Immature natural killer cell (primary cell): Measurements from ENCODE around the gene PHACTR1. TPM values are rescaled to one million over a fixed set of nuclear protein-coding genes. Genes with fewer than 3 reads are reported as not detected.

ENCODE experiments used
- DNase-seq, 3 donors: peaks; one replicate each; pipeline ENCODE4 v3.0.0; 2022; ENCODE audit warnings: mixed read lengths in 1 of 3
- H3K27ac Mint-ChIP-seq, 6 donors: one replicate each; pipeline ENCODE4 v1.8.0; 2020; ENCODE audit warnings: mixed read lengths in 6 of 6, mild to moderate bottlenecking in 5 of 6, inconsistent platforms in 4 of 6, moderate library complexity in 3 of 6
- H3K27me3 Mint-ChIP-seq, 3 donors: one replicate each; pipeline ENCODE4 v1.8.0; 2020 to 2021; ENCODE audit warnings: low read depth in 3 of 3, mild to moderate bottlenecking in 3 of 3, mixed read lengths in 3 of 3, moderate library complexity in 3 of 3, inconsistent platforms in 1 of 3
- H3K36me3 Mint-ChIP-seq, 3 donors: one replicate each; pipeline ENCODE4 v1.8.0; 2020; ENCODE audit warnings: mixed read lengths in 3 of 3, inconsistent platforms in 2 of 3, mild to moderate bottlenecking in 2 of 3
- H3K4me1 Mint-ChIP-seq, 2 donors: one replicate each; pipeline ENCODE4 v1.8.0; 2020; ENCODE audit warnings: inconsistent platforms in 2 of 2, mild to moderate bottlenecking in 2 of 2, mixed read lengths in 2 of 2, moderate library complexity in 1 of 2
- H3K4me3 Mint-ChIP-seq, 5 donors: one replicate each; pipeline ENCODE4 v1.8.0; 2020; ENCODE audit warnings: mild to moderate bottlenecking in 5 of 5, mixed read lengths in 5 of 5, inconsistent platforms in 3 of 5, moderate library complexity in 3 of 5
- H3K9me3 Mint-ChIP-seq, 6 donors: one replicate each; pipeline ENCODE4 v1.8.0; 2020; ENCODE audit warnings: mild to moderate bottlenecking in 6 of 6, mixed read lengths in 6 of 6, inconsistent platforms in 4 of 6, moderate library complexity in 3 of 6
- polyA plus RNA-seq, 3 donors: library from polyadenylated mRNA; unstranded; fragments of 300-500 nt; fragmentation: Illumina TruSeq; gene quantifications; one replicate each; pipeline ENCODE4 v1.2.3, GENCODE V29; 2021

Gene PHACTR1
- polyA plus RNA-seq, 3 donors from 2014 or later = 0.41 to 1.1 (median 0.43) TPM

DNA sequence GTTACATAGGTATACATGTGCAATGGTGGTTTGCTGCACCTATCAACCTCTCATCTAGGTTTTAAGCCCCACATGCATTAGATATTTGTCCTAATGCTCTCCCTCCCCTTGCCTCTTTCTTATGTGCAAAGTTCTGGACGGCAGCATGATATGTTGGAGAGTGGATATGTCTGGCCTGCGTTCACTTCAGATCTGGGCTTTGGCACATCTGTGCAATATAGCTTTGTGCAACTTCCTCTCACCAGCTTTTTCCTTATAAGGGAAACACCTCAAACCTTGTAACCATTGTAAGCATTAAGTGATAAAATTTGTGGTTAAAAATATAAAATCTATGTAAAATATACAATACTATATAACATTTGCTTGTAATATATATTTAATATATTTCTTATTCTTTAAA lies 288.0 kb downstream of the PHACTR1 start:
- DNase-seq = no peak
- H3K27me3 Mint-ChIP-seq = peaks cover 0 to 3% (median 3%) of the 10 kb centered on the region in 3 donors
- no peaks in the 10 kb centered on the region for H3K9me3 Mint-ChIP-seq
- H3K36me3 Mint-ChIP-seq = no peaks in the 10 kb centered on the region
- no peak overlapping the region for H3K27ac Mint-ChIP-seq
- H3K4me3 Mint-ChIP-seq = no peak overlapping the region
- H3K4me1 Mint-ChIP-seq = no peaks in the 10 kb centered on the region

DNA sequence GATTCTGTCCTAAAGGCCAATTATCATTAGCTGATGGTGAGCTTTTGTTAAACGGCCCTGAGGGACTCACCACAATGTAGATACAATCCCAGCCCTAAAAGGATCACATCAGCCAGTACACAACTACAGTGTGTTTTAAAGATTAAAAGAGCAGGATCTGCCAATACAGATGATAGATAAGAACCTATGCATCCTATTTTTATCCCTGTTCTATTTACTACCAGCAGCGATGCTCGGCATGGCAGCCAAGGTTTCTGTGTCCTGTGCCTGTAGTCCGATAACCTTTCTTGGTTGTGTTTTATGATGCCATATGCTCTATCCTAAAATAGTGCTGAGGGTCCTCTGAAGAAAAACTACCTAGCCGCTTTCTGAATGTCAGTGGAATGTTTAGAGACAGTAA lies 289.4 kb downstream of the PHACTR1 start:
- no peak for DNase-seq
- Mint-ChIP-seq H3K4me3 (no peak overlapping the region), H3K27me3 (peaks cover 3 to 7% (median 5%) of the 10 kb centered on the region in 3 donors), H3K27ac (no peak overlapping the region), H3K36me3 (no peaks in the 10 kb centered on the region), H3K9me3 (no peaks in the 10 kb centered on the region), H3K4me1 (no peaks in the 10 kb centered on the region)

DNA sequence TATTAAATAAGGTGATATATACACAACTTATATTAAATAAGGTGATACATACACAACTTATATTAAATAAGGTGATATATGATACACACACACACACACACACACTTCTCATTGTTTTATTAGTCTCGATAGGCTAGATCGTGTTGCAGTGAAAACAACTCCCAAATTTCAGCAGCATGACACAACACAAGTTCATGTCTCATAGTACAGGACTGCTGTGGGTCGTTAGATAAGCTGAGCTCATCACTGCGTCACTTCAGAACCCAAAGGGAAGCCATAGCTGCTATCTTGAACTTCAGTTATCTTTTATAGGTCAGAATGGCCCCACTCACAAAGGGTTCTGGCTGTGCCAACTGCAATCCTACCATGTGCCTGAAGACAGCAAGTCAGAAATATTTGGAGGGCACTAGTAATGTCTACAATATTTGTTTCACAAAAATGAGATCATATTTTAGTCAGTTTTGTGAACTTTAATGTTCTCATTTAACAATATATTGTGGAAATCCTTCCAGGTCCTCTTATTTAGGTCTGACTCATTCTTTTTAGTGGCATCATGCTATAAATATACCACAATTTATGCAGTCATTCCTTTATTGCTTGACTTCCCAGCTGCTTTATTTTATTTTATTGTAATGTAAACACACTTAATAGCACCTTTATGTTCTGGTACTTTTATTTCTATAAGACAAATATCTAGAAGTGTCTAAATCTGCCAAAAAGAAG lies 290.2 kb downstream of the PHACTR1 start:
- Mint-ChIP-seq H3K4me3 (no peak overlapping the region), H3K27ac (no peak overlapping the region), H3K9me3 (peaks cover 0 to 1% (median 0%) of the 10 kb centered on the region in 6 donors), H3K36me3 (no peaks in the 10 kb centered on the region), H3K4me1 (no peaks in the 10 kb centered on the region), H3K27me3 (peaks cover 7 to 8% (median 7%) of the 10 kb centered on the region in 3 donors)
- no peak for DNase-seq

DNA sequence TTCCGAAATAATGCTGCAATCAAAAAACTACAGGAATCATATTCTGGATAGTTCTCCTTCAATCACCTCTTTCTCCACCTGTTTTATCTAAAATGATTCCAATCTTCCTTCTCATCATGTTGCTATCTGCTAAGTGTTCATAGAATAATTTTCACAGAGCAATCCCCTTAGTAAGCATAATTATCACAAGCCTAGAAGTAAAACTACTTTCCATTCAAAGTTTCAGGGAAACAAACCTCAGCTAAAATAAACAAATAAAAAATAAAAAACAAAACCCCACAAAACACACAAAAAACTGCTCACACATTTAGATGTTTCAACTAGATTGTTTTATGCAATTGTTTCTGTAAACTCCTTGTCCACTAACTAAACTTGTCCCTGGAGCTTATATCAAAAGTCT lies 291.2 kb downstream of the PHACTR1 start:
- Mint-ChIP-seq H3K9me3 (peaks cover 0 to 1% (median 0%) of the 10 kb centered on the region in 6 donors), H3K4me1 (peaks cover 0 to 1% of the 10 kb centered on the region in 2 donors), H3K27ac (no peak overlapping the region), H3K36me3 (no peaks in the 10 kb centered on the region), H3K4me3 (no peak overlapping the region), H3K27me3 (peaks cover 11 to 19% (median 16%) of the 10 kb centered on the region in 3 donors)
- DNase-seq = no peak

- H3K4me1 Mint-ChIP-seq = peaks cover 6 to 10% of the 10 kb centered on the region in 2 donors
- H3K27me3 Mint-ChIP-seq = peaks cover 14 to 25% (median 23%) of the 10 kb centered on the region in 3 donors
- H3K27ac Mint-ChIP-seq = no peak overlapping the region
Measured at GRCh38 chr6:13009031-13009430, 292.5 kb downstream of the PHACTR1 start.

DNA sequence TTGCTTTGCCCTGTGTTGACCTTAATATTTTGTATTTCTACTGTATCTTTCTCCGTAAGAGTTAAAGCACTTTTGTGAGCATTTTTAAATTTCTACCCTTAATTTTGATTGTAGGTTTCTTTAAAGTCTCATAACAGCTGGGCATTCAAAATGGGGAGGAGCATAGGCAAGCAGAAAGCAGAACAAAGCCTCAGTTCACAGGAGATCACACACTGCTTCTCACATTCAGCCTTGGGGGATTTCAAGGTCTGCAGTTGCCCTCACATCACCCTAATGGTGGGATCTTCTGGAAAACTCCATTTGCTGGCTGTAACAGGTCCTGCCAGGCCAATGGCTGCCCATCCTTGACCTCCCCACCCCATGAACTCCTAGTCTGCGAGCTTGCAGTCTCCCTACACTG lies 292.9 kb downstream of the PHACTR1 start:
- Mint-ChIP-seq H3K9me3 (peaks cover 0 to 1% (median 0%) of the 10 kb centered on the region in 6 donors), H3K27me3 (peaks cover 17 to 26% (median 23%) of the 10 kb centered on the region in 3 donors)

More at GRCh38 chr6:13009031-13009430, 292.5 kb downstream of the PHACTR1 start:
- DNase-seq = no peak
- Mint-ChIP-seq H3K9me3 (peaks cover 0 to 1% (median 0%) of the 10 kb centered on the region in 6 donors), H3K36me3 (no peaks in the 10 kb centered on the region), H3K4me3 (no peak overlapping the region)

DNA sequence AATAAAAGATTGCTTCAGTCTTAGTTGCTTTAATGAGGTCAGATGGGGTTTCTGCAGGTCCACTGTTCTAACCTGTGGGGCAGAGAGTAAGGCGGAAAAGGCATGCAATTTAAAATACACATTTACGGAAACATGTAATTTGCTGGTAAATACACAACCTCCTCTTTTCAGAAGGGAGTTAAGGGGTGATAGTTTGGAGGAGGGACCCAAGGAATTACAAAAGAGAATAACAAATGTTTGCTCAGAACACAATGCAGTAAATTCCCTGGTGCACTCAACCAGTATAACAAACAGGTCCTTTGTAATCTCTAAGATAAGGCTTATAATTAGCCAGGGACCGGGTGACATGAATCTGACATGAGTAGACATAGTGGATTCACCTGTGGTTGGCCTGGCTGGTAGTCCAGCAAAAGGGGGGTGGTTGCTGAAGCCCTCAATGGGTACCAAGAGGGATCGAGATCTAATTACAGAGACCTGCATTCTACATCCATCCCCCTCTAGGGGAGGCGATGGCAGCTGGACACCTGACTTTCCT lies 295.1 kb downstream of the PHACTR1 start:
- Mint-ChIP-seq H3K9me3 (peaks cover 0 to 1% (median 0%) of the 10 kb centered on the region in 6 donors), H3K27me3 (peaks cover 17 to 30% (median 23%) of the 10 kb centered on the region in 3 donors), H3K4me3 (peak overlapping the region in 1 of 5 donors; percentile 18), H3K36me3 (no peaks in the 10 kb centered on the region), H3K27ac (no peak overlapping the region), H3K4me1 (peaks cover 6 to 10% of the 10 kb centered on the region in 2 donors)
- DNase-seq = no peak

More for the DNA sequence above, 292.9 kb downstream of the PHACTR1 start:
- H3K4me1 Mint-ChIP-seq = peaks cover 6 to 10% of the 10 kb centered on the region in 2 donors
- H3K4me3 Mint-ChIP-seq = no peak overlapping the region
- H3K27ac Mint-ChIP-seq = no peak overlapping the region
- no peak for DNase-seq
- H3K36me3 Mint-ChIP-seq = no peaks in the 10 kb centered on the region

- H3K27me3 Mint-ChIP-seq = peaks cover 17 to 33% (median 23%) of the 10 kb centered on the region in 3 donors
- H3K4me1 Mint-ChIP-seq = peaks cover 6 to 10% of the 10 kb centered on the region in 2 donors
- peaks cover 0 to 1% (median 0%) of the 10 kb centered on the region in 6 donors for H3K9me3 Mint-ChIP-seq
- no peak overlapping the region for H3K27ac Mint-ChIP-seq
- DNase-seq = no peak
- peak overlapping the region in 2 of 5 donors; percentile 4 to 14 for H3K4me3 Mint-ChIP-seq
- H3K36me3 Mint-ChIP-seq = no peaks in the 10 kb centered on the region
Measured at GRCh38 chr6:13012296-13012695, 295.7 kb downstream of the PHACTR1 start.

- peak in 1 of 3 donors; percentile 2 for DNase-seq
Measured at GRCh38 chr6:13012977-13013680, 296.6 kb downstream of the PHACTR1 start.

GRCh38 chr6:13013681-13014503 lies 297.3 kb downstream of the PHACTR1 start:
- Mint-ChIP-seq H3K4me3 (peak overlapping the region; percentile 64 to 78 (median 71)), H3K27ac (no peak overlapping the region), H3K36me3 (no peaks in the 10 kb centered on the region), H3K4me1 (peaks cover 6 to 10% of the 10 kb centered on the region in 2 donors), H3K27me3 (peaks cover 17 to 33% (median 25%) of the 10 kb centered on the region in 3 donors), H3K9me3 (peaks cover 0 to 1% (median 0%) of the 10 kb centered on the region in 6 donors)
- DNase-seq = no peak

More at GRCh38 chr6:13012977-13013680, 296.6 kb downstream of the PHACTR1 start:
- Mint-ChIP-seq H3K9me3 (peaks cover 0 to 1% (median 0%) of the 10 kb centered on the region in 6 donors), H3K4me3 (peak overlapping the region; percentile 64 to 78 (median 71)), H3K4me1 (peaks cover 6 to 10% of the 10 kb centered on the region in 2 donors), H3K27ac (no peak overlapping the region), H3K36me3 (no peaks in the 10 kb centered on the region), H3K27me3 (peaks cover 17 to 33% (median 23%) of the 10 kb centered on the region in 3 donors)

GRCh38 chr6:13014504-13015378 lies 298.2 kb downstream of the PHACTR1 start:
- H3K4me3 Mint-ChIP-seq = peak overlapping the region in 1 of 5 donors; percentile 33
- no peak overlapping the region for H3K27ac Mint-ChIP-seq
- peaks cover 17 to 28% (median 25%) of the 10 kb centered on the region in 3 donors for H3K27me3 Mint-ChIP-seq
- no peak for DNase-seq
- no peaks in the 10 kb centered on the region for H3K36me3 Mint-ChIP-seq
- peaks cover 0 to 1% (median 0%) of the 10 kb centered on the region in 6 donors for H3K9me3 Mint-ChIP-seq
- peaks cover 6 to 10% of the 10 kb centered on the region in 2 donors for H3K4me1 Mint-ChIP-seq

DNA sequence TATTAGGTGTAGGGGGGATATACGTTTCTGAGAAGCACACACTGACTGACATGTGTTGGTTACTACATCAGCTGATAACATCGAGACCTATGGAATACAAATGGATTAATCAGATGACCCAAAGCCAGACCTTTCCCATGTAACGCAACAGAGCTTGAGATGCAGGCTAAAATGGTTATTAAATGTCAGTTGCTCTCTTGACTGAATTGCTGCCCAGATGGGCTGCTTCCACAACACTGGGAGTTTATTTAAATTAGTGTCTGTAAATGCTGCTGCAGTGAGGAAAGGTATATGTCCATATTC lies 298.8 kb downstream of the PHACTR1 start:
- DNase-seq = no peak
- Mint-ChIP-seq H3K36me3 (no peaks in the 10 kb centered on the region), H3K27ac (no peak overlapping the region), H3K27me3 (peaks cover 17 to 28% (median 22%) of the 10 kb centered on the region in 3 donors), H3K4me3 (no peak overlapping the region), H3K4me1 (peaks cover 6 to 10% of the 10 kb centered on the region in 2 donors), H3K9me3 (peaks cover 0 to 1% (median 0%) of the 10 kb centered on the region in 6 donors)
